ENCODE data around the gene TRIM40.

DNA sequence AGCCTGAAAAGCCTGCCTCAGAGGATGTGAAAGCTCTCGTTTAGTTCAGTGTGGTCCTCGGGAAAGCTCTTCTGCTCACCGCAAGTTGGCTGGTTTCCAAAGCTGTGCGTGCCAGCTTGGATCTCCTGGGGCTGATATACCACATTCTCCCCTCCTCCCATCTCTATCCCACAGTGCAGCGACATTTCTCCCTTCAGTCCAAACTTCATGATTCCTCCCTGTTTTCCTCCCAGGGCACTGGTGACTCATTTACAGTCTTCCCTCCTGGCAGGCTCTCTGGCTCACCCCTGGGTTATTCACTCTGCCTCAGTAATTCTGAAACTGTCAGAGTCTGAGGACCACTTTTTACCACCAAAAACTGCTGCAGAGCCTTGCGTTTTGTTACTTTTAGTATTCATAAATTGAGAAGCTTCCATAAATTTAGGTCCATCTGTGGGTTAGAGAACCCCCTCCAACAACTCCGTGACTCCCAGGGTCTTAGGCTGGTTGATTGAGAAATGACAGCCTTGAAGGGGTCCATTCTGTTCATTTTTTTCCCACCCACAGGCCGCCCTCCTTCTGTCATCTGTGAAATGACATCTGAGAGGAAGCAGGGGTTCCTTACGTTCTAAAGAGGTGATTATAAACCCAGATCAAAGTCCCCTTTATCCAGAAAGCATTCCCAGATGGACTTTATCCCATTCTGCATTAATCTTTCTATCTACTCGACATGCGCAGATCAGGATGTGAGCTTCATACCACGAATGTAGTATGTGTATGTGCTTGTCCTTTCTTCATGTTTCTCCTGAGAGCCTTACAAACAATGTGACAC lies 19.0 kb downstream of the TRIM40 start:
- TF ChIP-seq, protein P1, sequence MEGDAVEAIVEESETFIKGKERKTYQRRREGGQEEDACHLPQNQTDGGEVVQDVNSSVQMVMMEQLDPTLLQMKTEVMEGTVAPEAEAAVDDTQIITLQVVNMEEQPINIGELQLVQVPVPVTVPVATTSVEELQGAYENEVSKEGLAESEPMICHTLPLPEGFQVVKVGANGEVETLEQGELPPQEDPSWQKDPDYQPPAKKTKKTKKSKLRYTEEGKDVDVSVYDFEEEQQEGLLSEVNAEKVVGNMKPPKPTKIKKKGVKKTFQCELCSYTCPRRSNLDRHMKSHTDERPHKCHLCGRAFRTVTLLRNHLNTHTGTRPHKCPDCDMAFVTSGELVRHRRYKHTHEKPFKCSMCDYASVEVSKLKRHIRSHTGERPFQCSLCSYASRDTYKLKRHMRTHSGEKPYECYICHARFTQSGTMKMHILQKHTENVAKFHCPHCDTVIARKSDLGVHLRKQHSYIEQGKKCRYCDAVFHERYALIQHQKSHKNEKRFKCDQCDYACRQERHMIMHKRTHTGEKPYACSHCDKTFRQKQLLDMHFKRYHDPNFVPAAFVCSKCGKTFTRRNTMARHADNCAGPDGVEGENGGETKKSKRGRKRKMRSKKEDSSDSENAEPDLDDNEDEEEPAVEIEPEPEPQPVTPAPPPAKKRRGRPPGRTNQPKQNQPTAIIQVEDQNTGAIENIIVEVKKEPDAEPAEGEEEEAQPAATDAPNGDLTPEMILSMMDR (IDR thresholded peaks at IDR 0.05; ENCODE audit: poor library complexity): no peak
- no peak for TF ChIP-seq EZH2phosphoT487 (IDR thresholded peaks at IDR 0.05; ENCODE audit: low read depth, severe bottlenecking, unreplicated experiment)
